BJ (cell line): ENCODE results near the gene KCNK5. TPM values are rescaled to one million over a fixed set of nuclear protein-coding genes. Genes with fewer than 3 reads are reported as not detected.

Experiments used
- CTCF ChIA-PET: fragments of 350-600 bp; formaldehyde crosslinking; extraction: SDS; loops from one replicate; lab custom pipeline; 2021; ENCODE audit warnings: antibody characterized with exemption, inconsistent platforms; lab: Yijun Ruan, JAX
- POLR2A ChIA-PET: fragments of 300-600 bp; sonication (Branson Sonifier 250); formaldehyde crosslinking; extraction: SDS; loops from one replicate; lab custom pipeline; 2021; ENCODE audit warnings: antibody characterized with exemption; lab: Charles Lee
- DNase-seq: peaks from one replicate; pipeline ENCODE4 v3.0.0-alpha.2; 2011; ENCODE audit warnings: low read depth
- H3K27me3 ChIP-seq: 2 replicates; pipeline ENCODE4 v1.6.0; 2011; ENCODE audit warnings: low read length; ENCODE audit not compliant: control insufficient read depth, insufficient read depth
- H3K36me3 ChIP-seq: 2 replicates; pipeline ENCODE4 v1.5.1; 2011; ENCODE audit warnings: low read length; ENCODE audit not compliant: control insufficient read depth, insufficient read depth
- H3K4me3 ChIP-seq: 2 replicates; pipeline ENCODE4 v1.5.1; 2011; ENCODE audit warnings: low read depth, mild to moderate bottlenecking, control low read depth, low read length
- CTCF ChIP-seq: IDR thresholded peaks from 2 replicates; pipeline ENCODE4 v1.5.1; 2011; ENCODE audit warnings: low read depth, mild to moderate bottlenecking, control low read depth, inconsistent platforms, low read length, moderate library complexity; ENCODE audit not compliant: insufficient read depth
- polyA plus RNA-seq: library from polyadenylated mRNA; depleted of rRNA; stranded (reverse); fragments of >200 nt; gene quantifications from 2 replicates; pipeline ENCODE4 v1.2.3, GENCODE V29; 2011

Gene KCNK5
- polyA plus RNA-seq, 1 experiment, result not detected

DNA sequence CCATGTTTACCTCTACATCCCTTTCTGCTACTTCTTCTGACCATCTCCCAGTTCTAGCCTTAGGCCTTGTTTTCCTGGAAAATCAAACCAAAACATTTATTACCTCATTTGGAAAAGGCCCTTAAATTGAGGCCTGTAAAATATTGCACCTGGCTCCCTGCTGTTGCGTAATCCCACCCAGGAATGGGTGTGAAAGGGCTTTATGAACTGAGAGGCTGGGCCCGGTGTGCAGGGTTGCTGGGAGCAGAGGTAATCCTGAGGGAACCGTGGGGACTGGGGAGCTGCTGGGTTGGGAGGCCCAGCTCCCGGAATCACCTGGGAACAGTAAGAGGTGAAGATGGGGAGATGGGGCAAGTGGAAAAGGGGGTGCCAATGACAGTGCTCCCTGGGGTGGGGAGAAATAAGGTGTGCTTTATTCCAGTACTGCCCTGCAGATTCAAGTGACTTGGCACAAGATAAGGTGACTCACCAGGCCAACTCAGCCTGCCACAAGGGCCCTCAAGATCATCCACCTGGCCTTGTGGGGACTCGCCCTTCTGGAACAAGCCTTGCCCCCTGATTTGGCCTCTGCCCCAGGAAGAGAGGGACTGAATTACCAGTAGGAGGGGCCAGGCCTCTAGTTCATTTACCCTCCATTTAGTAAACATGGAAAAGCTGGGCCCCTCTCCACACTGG is 44.2 kb downstream of the KCNK5 start:
- Histone ChIP-seq H3K4me3 (no peak overlapping the region), H3K27me3 (no peaks in the 10 kb centered on the region), H3K36me3 (no peaks in the 10 kb centered on the region)
- ChIA-PET POLR2A (no interaction called here), CTCF (interaction anchor here (3.1 kb wide), 1 partner anchor 18 kb away, joined by 15 read pairs; no protein-coding TSS in a partner anchor)
- no peak for TF ChIP-seq CTCF
- no peak for DNase-seq

DNA sequence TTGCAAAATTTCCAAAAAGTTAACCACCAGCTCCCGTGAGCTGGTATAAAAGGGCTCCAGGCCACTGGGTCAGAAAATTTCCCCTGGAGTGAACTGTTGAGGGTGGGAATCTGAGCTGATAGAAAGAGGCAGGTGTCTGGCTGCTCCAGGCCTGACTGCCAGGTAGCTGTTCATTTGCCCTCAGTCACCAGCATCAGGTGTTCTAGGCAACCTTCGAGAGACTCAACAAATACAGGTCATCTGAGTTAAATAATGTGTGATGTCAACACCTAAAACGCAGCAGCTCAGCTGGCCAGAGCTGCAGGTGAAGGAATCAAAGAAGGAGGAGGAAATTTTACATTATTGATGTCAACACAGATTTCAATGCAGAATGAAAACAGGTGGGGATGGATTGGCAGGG is 46.7 kb downstream of the KCNK5 start:
- no peak for TF ChIP-seq CTCF
- H3K27me3 ChIP-seq, result no peaks in the 10 kb centered on the region
- ChIA-PET CTCF (interaction anchor here (1.8 to 3.1 kb wide), 2 partner anchors 15 to 120 kb away, joined by 4 to 15 read pairs; no protein-coding TSS in a partner anchor), POLR2A (no interaction called here)
- no peaks in the 10 kb centered on the region for H3K36me3 ChIP-seq
- H3K4me3 ChIP-seq, result no peak overlapping the region
- no peak for DNase-seq

DNA sequence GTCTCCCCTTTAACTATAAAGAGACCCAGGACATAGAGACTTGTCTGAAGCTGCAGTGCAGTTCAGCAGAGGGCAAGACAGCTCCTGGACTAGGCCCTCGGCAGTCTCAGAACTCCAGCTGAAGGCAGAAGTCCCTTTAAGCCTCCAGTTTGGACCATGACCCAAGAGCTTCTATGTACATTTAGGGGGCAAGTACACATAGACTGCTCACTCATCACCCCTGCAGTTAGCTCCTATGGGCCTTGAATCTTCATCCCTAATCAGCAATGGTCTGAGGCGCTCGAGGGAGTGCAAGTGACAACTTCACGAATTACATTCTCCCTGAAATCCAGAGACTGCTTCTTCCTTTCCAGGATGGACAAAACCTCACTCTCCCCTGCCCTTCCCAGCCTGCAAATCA is 47.4 kb downstream of the KCNK5 start:
- H3K36me3 ChIP-seq, result no peaks in the 10 kb centered on the region
- no peaks in the 10 kb centered on the region for H3K27me3 ChIP-seq
- ChIA-PET POLR2A (no interaction called here), CTCF (interaction anchor here (1.8 to 3.1 kb wide), 2 partner anchors 15 to 121 kb away, joined by 4 to 15 read pairs; no protein-coding TSS in a partner anchor)
- TF ChIP-seq CTCF, result no peak
- H3K4me3 ChIP-seq, result no peak overlapping the region
- DNase-seq, result no peak

- ChIA-PET POLR2A (no interaction called here), CTCF (no interaction called here)
- no peak for TF ChIP-seq CTCF
- H3K4me3 ChIP-seq, result no peak overlapping the region
- no peaks in the 10 kb centered on the region for H3K27me3 ChIP-seq
- H3K36me3 ChIP-seq, result no peaks in the 10 kb centered on the region
- DNase-seq, result no peak
These were observed 47.9 kb downstream of the KCNK5 start for GRCh38 chr6:39181333-39181732.

DNA sequence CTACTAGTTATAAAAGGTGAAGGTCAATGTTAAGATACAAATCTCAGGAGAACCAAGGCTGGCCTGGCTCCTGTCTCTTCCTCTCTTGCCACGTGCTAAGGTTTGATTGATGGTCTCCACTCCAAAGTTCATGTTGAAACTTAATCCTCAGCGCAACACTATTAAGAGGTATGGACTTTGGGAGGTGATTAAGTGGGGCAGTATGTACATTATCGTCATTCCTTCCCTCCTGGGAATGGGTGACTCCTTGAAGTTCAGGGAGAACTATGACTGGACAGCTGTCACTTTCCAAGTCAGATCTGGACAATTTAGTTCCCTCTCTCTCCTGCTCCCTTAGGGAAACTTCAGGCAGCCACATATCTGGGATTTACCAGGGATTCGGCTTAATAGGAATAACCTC is 50.5 kb downstream of the KCNK5 start:
- no peak for TF ChIP-seq CTCF
- Histone ChIP-seq H3K4me3 (no peak overlapping the region), H3K27me3 (no peaks in the 10 kb centered on the region), H3K36me3 (no peaks in the 10 kb centered on the region)
- DNase-seq, result no peak
- ChIA-PET CTCF (interaction anchor here (1.2 kb wide), 1 partner anchor 11 kb away, joined by 4 read pairs; no protein-coding TSS in a partner anchor), POLR2A (no interaction called here)
